HG03460 (cell line): ENCODE data around the gene MXD4.

Experiments
- ATAC-seq: cut with Tn5 transposase; IDR thresholded peaks from one replicate; pipeline ENCODE4 v1.9.1; 2021; ENCODE audit not compliant: unreplicated experiment

The MXD4 gene

DNA sequence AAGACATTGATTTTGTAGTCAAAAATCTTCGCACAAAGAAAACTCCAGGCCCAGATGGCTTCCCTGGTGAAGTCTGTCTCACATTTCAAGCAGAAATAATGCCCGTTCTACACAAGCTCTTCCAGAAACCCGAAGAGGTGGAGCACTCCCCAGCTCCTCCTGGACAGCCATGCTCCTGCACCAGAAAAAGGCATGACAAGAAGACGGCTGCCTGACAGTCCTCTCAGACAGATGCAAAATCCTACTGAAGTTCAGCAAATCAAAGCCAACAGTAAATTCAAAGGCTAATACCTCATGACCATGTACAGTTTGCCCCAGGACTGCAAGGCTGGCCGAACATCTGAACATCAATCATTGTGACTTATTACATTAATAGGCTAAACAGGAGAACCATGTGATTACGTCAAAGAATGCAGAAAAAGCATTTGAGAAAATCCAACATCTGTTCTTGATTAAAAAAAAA is 30.8 kb upstream of the MXD4 start:
- no peak for ATAC-seq

- no peak for ATAC-seq
These were observed 30.1 kb upstream of the MXD4 start for GRCh38 chr4:2291705-2292645.

DNA sequence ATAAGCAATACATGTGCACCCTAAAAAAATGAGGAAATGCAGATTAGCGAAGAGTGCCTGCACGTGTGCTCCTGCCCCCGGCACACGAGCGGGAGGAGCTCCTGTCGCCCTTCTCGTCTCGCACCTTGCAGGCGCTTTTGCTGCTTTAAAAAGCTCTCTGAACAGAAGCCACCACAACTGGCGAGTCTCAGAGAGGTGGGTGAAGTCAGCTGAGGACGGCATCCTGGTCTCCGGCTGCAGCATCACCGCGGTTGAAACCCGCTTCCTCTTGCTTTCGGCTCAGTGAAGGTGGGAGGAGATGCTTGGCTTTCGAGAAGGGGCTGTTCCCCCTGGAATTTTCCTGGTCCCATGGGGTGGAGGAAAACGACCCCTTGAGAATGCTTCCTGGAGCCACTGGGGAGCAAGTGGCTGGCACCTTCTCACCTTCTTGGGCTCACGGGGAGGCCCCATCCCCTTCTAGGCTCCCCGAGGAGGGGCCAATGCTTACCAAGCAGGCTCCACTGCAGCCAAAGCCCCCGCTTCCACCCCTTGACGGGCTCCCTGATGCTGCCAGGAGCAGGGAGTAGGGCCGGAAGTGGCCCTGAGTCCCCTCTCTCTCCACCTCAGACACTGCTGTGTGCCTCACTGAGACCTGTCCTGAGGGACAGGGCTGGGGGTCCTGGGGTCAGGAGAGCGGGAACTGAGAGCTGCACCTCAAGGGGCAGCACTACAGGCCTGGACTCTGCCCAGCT is 29.2 kb upstream of the MXD4 start:
- ATAC-seq = no peak

- ATAC-seq = no peak
These were observed 28.6 kb upstream of the MXD4 start for GRCh38 chr4:2290488-2290887.

- ATAC-seq = no peak
These were observed 28.0 kb upstream of the MXD4 start for GRCh38 chr4:2289955-2290333.

GRCh38 chr4:2289311-2289954 is 27.5 kb upstream of the MXD4 start:
- ATAC-seq = no peak

GRCh38 chr4:2288051-2288541 is 26.2 kb upstream of the MXD4 start:
- no peak for ATAC-seq

DNA sequence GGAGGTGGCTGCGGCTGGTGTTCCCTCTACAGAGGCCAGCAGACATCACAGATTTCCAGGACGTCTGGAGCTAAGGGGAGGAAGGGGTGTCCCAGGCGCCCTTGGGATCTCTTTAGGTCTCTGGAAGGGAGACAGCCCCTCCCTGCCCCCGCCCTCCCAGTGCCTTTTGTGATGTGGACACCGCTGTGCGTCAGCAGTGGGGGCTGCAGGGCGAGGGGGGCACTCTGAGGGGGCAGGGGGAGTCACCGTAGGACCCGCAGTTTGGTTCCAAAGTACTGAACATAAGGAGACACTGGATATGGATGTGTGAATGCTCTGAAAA is 25.6 kb upstream of the MXD4 start:
- ATAC-seq = no peak

DNA sequence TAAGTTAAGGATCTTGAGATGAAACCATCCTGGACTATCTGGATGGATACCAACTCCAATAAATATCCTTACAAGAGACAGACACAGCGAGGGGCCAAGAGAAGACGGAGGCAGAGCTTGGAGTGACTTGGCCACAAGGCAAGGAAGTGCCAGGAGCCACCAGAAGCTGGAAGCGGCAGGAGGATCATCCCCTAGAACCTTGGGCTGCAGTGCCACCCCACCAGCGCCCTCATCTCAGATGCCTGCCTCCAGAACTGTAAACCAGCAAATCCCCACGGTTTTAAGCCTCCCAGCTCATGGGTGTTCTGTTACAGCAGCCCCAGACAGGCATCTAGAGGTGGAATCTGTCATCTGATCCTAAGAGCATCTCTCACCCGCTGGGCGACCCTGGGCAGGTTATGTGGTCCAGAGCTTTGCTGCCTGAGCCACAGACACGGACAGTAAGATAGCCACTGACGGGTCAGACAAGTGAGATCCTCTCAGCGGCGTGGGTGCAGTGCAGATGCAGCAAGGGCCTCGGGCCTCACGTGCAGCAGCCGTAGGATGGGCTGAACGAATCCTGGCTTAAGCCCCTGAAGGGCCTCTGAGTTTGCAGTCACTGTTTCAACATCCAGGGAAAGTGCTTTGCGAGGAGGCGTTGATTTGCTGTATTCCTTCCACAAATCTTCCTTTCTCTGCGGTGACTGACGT is 25.1 kb upstream of the MXD4 start:
- no peak for ATAC-seq

DNA sequence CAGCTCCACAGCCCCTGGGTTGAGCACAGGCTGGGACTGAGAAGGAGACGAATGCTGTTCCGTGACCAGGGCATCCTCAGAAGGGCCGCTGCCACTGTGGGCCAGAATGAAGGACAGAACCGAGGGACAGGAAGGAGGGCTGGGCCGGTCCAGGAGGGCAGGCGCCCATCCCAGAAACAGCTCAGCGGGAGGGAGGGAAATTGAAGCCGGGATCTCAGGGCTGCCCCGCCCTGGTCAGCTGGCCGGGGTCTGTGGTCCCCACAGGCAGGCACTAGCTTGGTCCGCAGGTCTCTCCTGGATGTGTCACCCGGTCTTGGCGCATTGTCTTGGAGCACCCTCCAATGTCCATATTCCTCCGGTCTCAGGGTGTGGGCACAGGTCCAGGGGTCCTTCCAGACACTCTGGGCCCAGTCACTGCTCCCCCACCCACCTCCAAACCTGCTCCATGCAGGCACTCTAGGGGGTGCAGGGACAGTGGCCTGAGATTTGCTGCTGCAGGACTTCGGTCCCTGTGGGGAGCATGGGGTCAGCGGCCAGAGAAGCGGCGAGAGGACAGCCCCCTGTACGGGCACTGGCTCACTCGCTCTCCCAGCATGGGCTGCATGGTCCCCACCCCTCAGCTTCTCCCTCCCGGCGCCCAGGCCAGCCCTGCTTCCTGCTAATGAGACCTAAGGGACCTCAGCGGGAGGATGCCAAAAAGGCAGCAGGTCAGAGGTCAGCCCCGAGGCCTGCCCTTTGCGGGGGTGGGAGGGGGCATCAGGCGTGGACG is 23.9 kb upstream of the MXD4 start:
- ATAC-seq = no peak

GRCh38 chr4:2284934-2285612 is 23.2 kb upstream of the MXD4 start:
- ATAC-seq = no peak

- no peak for ATAC-seq
These were observed 22.4 kb upstream of the MXD4 start for GRCh38 chr4:2284161-2284933.

DNA sequence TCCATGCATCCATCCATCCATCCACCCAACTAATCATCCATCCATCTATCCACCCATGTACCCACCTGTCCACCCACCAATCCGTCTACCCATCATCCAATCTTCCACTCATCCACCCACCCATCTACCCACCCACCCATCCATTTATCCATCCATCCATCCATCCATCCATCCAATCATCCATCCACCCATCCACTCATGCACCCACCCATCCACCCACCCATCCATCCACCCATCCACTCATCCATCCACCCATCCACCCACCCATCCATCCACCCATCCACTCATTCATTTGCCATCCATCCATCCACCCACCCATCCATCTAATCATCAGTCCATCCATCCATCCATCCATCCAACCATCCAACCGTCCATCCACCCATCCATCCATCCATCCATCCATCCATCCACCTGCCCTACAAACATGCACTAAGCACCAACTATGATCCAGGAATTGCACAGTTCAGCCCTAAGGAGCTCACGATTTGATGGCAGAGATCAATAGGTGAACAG is 21.3 kb upstream of the MXD4 start:
- ATAC-seq = no peak

DNA sequence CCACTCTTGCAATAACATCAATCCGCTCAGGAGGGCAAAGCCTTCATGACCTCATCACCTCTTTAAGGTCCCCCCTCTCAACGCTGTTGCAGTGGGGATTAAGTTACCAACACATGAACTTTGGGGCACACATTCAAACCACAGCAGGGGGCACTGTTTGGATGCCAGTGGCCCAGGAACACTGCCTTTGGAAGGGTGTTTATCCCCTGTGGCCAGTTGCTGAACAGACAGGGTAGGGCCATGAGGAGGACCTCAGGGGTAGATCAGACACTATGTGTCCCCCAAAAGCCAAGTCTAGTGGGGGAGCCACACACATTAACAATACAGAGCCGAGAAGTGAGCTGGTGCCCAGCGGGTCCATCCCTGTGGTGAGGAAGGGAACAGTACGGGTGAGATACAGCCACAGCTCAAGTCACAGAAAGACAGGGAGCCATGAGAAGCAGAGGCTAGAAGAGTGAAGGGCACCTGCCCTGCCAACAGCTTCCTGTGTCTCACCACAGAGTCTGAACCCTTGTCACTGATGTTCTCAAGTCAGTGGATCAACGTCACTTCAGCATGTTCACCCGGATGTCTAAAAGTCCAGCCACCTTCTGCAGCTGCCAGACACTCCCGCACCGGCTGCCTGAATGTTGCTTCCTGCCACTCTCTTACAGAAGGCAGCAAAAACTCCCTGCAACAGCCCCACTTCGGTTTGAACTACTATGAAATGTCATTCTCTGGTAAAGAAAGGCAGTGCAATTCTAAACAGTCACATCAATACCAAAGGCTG is 19.9 kb upstream of the MXD4 start:
- ATAC-seq = peak; percentile 87

DNA sequence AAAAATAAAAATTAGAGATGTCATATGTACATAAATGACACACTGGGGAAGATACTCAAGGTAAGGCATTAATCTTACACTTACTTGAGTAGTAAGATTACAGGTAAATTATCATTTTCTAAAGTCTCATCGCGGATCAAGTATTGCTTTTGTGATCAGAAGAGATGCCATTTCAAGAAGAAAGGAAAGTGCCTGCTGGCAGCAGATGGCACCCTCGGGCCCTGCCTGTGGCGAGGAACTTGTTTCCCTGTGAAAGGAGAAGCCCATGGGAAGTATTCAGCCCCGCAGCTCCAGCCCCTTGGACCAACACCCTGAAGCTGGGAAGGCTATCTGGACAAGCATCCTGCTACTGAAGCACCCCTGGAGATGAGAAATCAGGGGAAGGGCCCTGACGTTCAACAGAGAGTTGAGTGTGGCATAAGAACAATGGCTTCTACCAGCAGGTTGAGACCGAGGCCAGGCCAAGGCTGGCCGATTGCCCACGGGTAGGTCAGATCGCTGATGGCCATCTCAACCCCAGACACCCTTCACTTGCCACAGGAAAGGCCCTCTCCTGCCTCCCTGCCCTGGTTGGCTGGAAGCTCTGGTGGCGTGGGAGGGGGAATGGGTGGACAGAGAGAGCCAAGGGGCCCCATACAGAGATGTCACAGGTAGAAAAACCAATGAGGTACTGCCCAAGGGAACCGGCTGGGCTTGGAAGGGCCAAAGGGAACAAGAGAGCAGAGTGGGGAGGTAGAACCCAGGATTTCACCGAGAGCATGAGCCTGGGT is 18.8 kb upstream of the MXD4 start:
- ATAC-seq = no peak

GRCh38 chr4:2277956-2278355 is 16.0 kb upstream of the MXD4 start:
- no peak for ATAC-seq

DNA sequence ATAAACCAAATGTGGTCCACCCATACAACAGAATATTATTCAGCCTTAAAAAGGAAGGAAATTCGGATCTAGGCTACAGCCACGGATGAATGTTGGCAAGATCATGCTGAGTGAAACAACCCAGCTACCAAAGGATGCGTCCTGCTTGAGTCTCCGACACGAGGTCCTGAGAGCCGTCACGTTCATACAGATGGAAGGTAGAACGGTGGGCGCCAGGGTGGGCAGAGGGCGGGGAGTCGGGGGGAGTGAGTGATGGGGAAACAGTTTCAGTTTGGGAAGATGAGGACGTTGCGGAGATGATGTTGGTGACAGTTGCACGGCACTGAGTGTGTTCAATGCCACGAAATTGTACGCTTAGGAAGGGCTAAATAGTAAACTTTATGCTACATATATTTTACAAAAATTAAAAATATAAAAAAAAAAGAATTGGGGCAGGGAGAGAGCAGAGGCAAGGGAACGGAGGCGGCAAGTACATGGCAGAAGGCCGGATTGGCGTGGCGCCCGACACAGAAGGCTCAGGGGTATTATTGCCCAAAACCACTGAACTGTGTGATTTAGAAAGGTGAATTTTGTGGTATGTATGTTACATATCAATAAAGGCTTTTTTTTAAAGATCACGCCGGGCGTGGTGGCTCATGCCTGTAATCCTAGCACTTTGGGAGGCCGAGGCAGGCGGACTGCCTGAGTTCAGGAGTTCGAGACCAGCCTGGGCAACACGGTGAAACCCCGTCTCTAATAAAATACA is 14.8 kb upstream of the MXD4 start:
- no peak for ATAC-seq
